Fibroblast of mammary gland (primary cell): Measurements from ENCODE around the gene TGIF2.
A peak's percentile ranks its signal among the peaks of the same experiment; 100 is the strongest.
"Not testable (repeated sequence)": the region's sequence is repeated elsewhere in the genome, so short reads cannot be mapped to it uniquely, and the experiment has no call there.

Experiments used
- DNase-seq: peaks from one replicate; pipeline ENCODE4 v3.0.0-alpha.2; 2010; ENCODE audit warnings: low read depth
- H3K4me3 ChIP-seq: 2 replicates; pipeline ENCODE4 v1.5.1; 2011; ENCODE audit warnings: low read depth, mild to moderate bottlenecking, low read length, moderate library complexity; ENCODE audit not compliant: control insufficient read depth
- TF ChIP-seq, protein P1 (sequence below): conservative IDR thresholded peaks from 2 replicates; pipeline ENCODE4 v1.5.1; 2011; ENCODE audit warnings: low read depth, low read length, inconsistent platforms; ENCODE audit not compliant: control insufficient read depth, insufficient read depth

Gene TGIF2

GRCh38 chr20:36606158-36607066, 33.0 kb downstream of the TGIF2 start:
- peak overlapping the region; percentile 98 for H3K4me3 ChIP-seq
- DNase-seq = peak; percentile 22
- TF ChIP-seq, protein P1, sequence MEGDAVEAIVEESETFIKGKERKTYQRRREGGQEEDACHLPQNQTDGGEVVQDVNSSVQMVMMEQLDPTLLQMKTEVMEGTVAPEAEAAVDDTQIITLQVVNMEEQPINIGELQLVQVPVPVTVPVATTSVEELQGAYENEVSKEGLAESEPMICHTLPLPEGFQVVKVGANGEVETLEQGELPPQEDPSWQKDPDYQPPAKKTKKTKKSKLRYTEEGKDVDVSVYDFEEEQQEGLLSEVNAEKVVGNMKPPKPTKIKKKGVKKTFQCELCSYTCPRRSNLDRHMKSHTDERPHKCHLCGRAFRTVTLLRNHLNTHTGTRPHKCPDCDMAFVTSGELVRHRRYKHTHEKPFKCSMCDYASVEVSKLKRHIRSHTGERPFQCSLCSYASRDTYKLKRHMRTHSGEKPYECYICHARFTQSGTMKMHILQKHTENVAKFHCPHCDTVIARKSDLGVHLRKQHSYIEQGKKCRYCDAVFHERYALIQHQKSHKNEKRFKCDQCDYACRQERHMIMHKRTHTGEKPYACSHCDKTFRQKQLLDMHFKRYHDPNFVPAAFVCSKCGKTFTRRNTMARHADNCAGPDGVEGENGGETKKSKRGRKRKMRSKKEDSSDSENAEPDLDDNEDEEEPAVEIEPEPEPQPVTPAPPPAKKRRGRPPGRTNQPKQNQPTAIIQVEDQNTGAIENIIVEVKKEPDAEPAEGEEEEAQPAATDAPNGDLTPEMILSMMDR = no peak

DNA sequence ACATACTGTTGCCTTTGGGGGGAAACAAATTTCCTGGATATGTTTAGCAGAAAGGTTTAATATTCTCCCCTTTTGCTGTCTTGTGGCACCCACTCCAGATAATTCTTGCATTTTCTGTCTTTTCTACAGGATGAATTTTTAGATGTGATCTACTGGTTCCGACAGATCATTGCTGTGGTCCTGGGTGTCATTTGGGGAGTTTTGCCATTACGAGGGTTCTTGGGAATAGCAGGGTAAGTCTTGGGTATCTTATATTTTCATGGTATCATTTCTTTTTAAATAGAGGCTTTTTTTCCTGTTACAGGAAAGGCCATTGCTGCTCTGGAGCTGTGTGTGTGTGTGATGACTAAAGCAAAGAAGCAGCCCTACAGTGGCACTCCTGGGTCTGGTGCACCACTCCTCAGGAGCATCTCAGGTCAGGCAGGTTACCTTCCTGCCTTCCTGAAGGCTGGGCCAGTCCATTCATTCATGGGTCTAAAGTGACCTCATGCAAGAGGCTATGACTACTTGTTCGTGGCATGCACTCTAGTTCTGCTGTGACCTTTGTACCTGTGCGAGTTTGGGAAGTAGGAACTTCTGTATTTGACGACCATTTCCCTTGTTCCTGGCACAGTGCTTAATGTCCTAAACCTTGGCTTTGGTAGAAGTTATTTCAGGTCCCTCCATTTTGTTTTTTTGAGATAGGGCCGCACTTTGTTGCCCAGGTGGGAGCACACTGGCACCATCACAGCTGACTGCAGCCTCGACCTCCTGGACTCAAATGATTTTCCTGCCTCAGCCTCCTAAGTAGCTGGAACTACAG, 34.4 kb downstream of the TGIF2 start:
- TF ChIP-seq, protein P1 = no peak
- no peak for DNase-seq
- H3K4me3 ChIP-seq = no peak overlapping the region

DNA sequence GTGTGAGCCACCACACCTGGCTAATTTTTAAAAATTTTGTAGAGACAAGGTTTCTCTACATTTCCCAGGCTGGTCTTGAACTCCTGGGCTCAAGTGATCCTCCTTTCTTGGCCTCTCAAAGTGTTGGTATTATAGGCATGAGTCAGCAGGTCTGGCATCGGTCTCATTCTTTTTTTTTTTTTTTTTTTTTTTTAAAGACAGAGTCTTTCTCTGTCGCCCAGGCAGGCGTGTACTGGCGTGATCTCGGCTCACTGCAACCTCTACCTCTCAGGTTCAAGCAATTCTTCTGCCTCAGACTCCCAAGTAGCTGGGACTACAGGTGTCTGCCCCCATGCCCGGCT, 35.0 kb downstream of the TGIF2 start:
- DNase-seq, H3K4me3 ChIP-seq: not testable (repeated sequence)

DNA sequence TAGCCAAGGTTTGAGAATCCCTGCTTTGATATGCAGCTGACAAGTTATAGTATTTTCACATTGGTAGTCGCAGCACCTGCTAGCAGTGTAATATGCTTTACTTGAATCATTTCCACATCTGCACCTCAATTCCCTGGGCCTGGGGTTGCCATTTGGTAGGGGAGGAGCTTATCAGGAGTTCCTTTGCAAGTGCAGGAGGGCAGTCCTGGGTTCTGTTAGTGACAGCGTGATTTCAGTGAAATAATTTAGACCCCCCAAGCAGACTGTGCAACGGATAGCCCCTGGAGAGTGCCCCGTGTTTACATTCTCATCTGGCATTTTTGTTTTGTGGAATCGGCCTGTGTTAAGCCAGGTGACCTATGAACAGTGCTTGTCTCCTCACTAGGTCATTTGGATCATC, 38.2 kb downstream of the TGIF2 start:
- TF ChIP-seq, protein P1 = no peak

DNA sequence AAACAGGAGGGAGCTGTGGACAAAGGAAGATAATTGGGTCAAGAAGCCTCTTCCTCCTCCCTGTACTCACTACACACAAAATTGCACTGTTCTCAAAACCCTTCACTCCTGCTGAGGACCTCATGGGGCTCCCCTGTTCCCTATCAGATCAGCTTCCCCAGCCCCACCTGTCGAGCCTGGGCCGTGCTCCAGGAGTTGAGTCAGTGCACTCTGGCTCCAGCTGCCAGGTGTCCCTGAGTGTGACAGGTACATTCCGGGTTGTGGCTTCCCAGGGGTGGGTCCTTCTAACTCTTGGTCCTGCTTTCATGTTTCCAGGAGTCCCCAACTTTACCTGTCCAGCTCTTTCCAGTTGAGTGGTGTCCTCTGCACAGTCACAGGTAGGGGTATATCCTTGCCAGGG, 40.6 kb downstream of the TGIF2 start:
- TF ChIP-seq, protein P1 = no peak
- H3K4me3 ChIP-seq = no peak overlapping the region
- no peak for DNase-seq

More for the DNA sequence above, 38.2 kb downstream of the TGIF2 start:
- H3K4me3 ChIP-seq = no peak overlapping the region
- DNase-seq = no peak

- TF ChIP-seq, protein P1 = no peak
Measured at GRCh38 chr20:36614781-36615557, 41.6 kb downstream of the TGIF2 start.

More at GRCh38 chr20:36614781-36615557, 41.6 kb downstream of the TGIF2 start:
- no peak overlapping the region for H3K4me3 ChIP-seq
- DNase-seq = no peak
